Heart right ventricle (tissue), 16 donors: ENCODE measurements around the gene KCNJ3. TPM values are rescaled to one million over a fixed set of nuclear protein-coding genes. Genes with fewer than 3 reads are reported as not detected.

ENCODE experiments used
- ATAC-seq, 8 donors: fragments of 200-7000 bp; cut with Tn5 transposase; one replicate each; pipeline ENCODE4 v1.9.1; 2020; ENCODE audit warnings: mild to moderate bottlenecking in 8 of 8, moderate library complexity in 8 of 8, moderate number of reproducible peaks in 1 of 8
- DNase-seq, 2 donors: peaks; one replicate each; pipeline ENCODE4 v3.0.0-alpha.2; 2020
- H3K27ac ChIP-seq, 10 donors: fragments of 200-600 bp; sonication (generic) in 2 of 10; one replicate each; pipeline versions ENCODE4 v1.5.0 to v1.8.0; 2020 to 2022; ENCODE audit warnings: mild to moderate bottlenecking in 3 of 10
- H3K27me3 ChIP-seq, 7 donors: fragments of 200-600 bp; one replicate each; pipeline ENCODE4 v1.8.0; 2021 to 2022; ENCODE audit warnings: mild to moderate bottlenecking in 2 of 7
- H3K36me3 ChIP-seq, 9 donors: fragments of 200-600 bp; sonication (generic) in 1 of 9; one replicate each; pipeline versions ENCODE4 v1.5.0 to v1.8.0; 2020 to 2022; ENCODE audit warnings: mild to moderate bottlenecking in 2 of 9
- H3K4me1 ChIP-seq, 9 donors: fragments of 200-600 bp; sonication (generic) in 1 of 9; one replicate each; pipeline versions ENCODE4 v1.5.0 to v1.8.0; 2020 to 2022; ENCODE audit warnings: mild to moderate bottlenecking in 4 of 9
- H3K4me3 ChIP-seq, 10 donors: fragments of 200-600 bp; sonication (generic) in 2 of 10; one replicate each; pipeline versions ENCODE4 v1.5.0 to v1.8.0; 2020 to 2022; ENCODE audit warnings: mild to moderate bottlenecking in 7 of 10, moderate library complexity in 2 of 10
- H3K9me3 ChIP-seq, 11 donors: fragments of 200-600 bp in 10 of 11; sonication (generic) in 2 of 11; one replicate each; pipeline versions ENCODE4 v1.5.0 to v1.8.0; 2013 to 2022; ENCODE audit warnings: mild to moderate bottlenecking in 2 of 11, control low read depth in 1 of 11, moderate library complexity in 1 of 11
- WGBS, 2 donors: extraction: QIAGEN DNeasy Blood & Tissue Kit; methylation state at CpG; one replicate each; pipeline ENCODE4 v1.1.7; 2013; ENCODE audit warnings: inconsistent platforms in 1 of 2; 5-methylcytosine and 5-hydroxymethylcytosine counted together
- intact Hi-C, 10 donors: fragments of 100-400 bp; cut with DNase I; formaldehyde crosslinking; loops; one replicate each; pipeline versions ENCODE4 v1.11.1 to v1.14.2; 2022
- polyA plus RNA-seq, 2 donors: library from polyadenylated mRNA; stranded (reverse); fragments of 200-250 nt; gene quantifications; one replicate each; pipeline ENCODE4 v1.2.3, GENCODE V29; 2013
- total RNA-seq, 10 donors: library from RNA; stranded (reverse); fragmentation: NEBNext Ultra II Directional in 3 of 10; extraction: Animal tissue kit (Norgen Biotek cat#: 25700) in 3 of 10; gene quantifications; one replicate each; pipeline versions ENCODE4 v1.2.1 to v1.2.4, GENCODE V29; 2021 to 2023
- TF ChIP-seq, protein P1 (sequence below), 9 donors: fragments of 200-600 bp; sonication (generic) in 2 of 9; IDR thresholded peaks; one replicate each; pipeline versions ENCODE4 v1.5.0 to v1.8.0; 2021 to 2022; ENCODE audit warnings: antibody characterized with exemption in 9 of 9, mild to moderate bottlenecking in 5 of 9, moderate library complexity in 1 of 9
- donor health status: Arrhythmogenic right ventricular cardiomyopathy.
- donor health status: ischemic (EF 13 %, LVEDD 7.1; RV severe dilation, severe dysfunction).
- donor health status: healthy with polysubstance abuse.
- donor health status: DM: no; HTN: yes; CAD: no.
- donor health status: DM: no; HTN: no; CAD: no.
- donor health status: ischemic (EF 25% LVEDD 6.9; RV normal size, moderate dysfunction).
- donor health status: ischemic (EF 25% LVEDD 5.7; RV mildly dilated, moderate dysfunction).
- donor health status: healthy.
- donor health status: DM: yes; HTN: yes; CAD: no.
- donor health status: Ischemic cardiomyopathy.
- donor health status: ischemic (EF 35%, LVEDD 5.7; RV mildly dilated, moderate dysfunction).
- donor health status: nonischemic (EF 11% LVEDD 7.7; RV severe dilation, severe dysfunction).
- donor health status: DM: yes; HTN: yes; CAD: no.
- donor health status: PGD.
- donor health status: ischemic (EF 29% LVEDD 5.4; RV normal size, mild dysfunction).
- donor health status: nonischemic (EF 23%, LVEDD 6.1; RV moderate dilation, normal function).

The KCNJ3 gene
- total and polyA plus RNA-seq, 12 donors: 0.01 to 4.7 (median 1.5) TPM

DNA sequence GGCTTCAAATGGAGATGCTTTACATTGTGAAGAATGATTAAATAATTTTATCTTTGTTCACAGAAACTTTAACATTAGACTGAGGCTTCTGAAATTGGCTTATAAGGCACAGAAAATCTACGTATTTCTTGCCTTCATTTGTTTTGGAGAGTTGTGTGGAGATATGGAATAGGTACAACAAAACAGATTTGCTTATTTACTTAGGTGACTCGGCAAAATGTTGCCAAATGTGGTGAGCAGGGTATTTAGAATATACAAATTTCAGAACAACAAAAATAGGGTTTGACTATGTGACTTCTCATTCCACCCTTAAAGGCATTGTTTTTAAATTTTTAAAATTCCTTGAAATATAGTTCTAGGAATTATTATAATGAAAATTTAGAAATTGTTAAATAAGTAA, 134.2 kb downstream of the KCNJ3 start:
- 77 to 89% methylated on average over 2 of the region's 2 CpGs for WGBS, 2 donors
- Histone ChIP-seq H3K36me3 (no peaks in the 10 kb centered on the region), H3K4me3 (no peak overlapping the region), H3K9me3 (no peaks in the 10 kb centered on the region), H3K4me1 (no peaks in the 10 kb centered on the region), H3K27ac (no peak overlapping the region), H3K27me3 (no peaks in the 10 kb centered on the region)
- TF ChIP-seq, protein P1, sequence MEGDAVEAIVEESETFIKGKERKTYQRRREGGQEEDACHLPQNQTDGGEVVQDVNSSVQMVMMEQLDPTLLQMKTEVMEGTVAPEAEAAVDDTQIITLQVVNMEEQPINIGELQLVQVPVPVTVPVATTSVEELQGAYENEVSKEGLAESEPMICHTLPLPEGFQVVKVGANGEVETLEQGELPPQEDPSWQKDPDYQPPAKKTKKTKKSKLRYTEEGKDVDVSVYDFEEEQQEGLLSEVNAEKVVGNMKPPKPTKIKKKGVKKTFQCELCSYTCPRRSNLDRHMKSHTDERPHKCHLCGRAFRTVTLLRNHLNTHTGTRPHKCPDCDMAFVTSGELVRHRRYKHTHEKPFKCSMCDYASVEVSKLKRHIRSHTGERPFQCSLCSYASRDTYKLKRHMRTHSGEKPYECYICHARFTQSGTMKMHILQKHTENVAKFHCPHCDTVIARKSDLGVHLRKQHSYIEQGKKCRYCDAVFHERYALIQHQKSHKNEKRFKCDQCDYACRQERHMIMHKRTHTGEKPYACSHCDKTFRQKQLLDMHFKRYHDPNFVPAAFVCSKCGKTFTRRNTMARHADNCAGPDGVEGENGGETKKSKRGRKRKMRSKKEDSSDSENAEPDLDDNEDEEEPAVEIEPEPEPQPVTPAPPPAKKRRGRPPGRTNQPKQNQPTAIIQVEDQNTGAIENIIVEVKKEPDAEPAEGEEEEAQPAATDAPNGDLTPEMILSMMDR (IDR thresholded peaks at IDR 0.05): no peak
- no peak for ATAC-seq
- intact Hi-C loops: no loop called here
- no peak for DNase-seq

DNA sequence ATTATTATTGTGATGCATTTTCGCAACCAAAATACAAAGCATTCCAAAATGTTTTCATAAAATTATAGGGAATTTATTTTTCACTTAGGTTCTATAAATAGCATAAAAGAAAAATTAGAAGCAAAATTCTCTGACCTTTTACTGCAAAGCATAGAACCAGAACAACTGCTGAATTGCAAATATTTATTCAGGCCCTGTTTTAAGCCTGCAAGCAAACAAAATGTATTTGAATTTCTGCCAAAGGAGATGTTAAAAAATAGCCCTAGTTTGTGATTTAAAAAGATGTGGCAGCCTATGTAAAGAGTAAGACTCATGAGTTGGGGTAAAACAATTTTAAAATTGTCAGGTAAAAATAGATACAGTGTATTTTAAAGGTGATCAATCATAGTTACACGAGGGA, 138.1 kb downstream of the KCNJ3 start:
- WGBS, 2 donors: 88 to 93% methylated on average over 2 of the region's 2 CpGs
- no peak for ATAC-seq

DNA sequence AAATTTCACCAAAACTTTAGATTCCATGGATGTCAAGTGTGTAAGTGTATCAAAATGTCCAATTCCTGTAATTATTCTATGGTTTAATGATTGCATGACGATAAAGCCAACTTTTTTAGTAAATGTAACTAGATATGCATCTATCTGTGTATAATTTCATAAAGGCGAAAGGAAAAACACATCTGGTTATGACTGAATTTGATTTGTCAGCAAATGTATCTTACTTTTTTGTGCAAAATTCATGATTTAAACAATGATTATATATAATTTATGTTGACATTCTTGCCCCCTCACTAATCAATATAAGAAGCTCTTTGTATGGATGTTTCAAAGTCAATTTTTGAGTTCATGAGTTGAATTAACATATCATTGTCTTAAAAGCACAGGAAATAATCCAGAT, 138.5 kb downstream of the KCNJ3 start:
- Histone ChIP-seq H3K4me1 (no peaks in the 10 kb centered on the region), H3K4me3 (no peak overlapping the region), H3K27me3 (no peaks in the 10 kb centered on the region), H3K27ac (no peak overlapping the region), H3K9me3 (peaks cover 0 to 10% (median 0%) of the 10 kb centered on the region in 11 donors), H3K36me3 (no peaks in the 10 kb centered on the region)
- DNase-seq: no peak
- TF ChIP-seq, protein P1 (IDR thresholded peaks at IDR 0.05): no peak
- ATAC-seq: no peak
- WGBS, 2 donors: 91 to 92% methylated on average over 2 of the region's 2 CpGs
- intact Hi-C loops: no loop called here

More for the DNA sequence above, 138.1 kb downstream of the KCNJ3 start:
- intact Hi-C loops: no loop called here
- Histone ChIP-seq H3K4me1 (no peaks in the 10 kb centered on the region), H3K36me3 (no peaks in the 10 kb centered on the region), H3K9me3 (peaks cover 0 to 10% (median 0%) of the 10 kb centered on the region in 11 donors), H3K27ac (no peak overlapping the region), H3K27me3 (no peaks in the 10 kb centered on the region), H3K4me3 (no peak overlapping the region)
- TF ChIP-seq, protein P1 (IDR thresholded peaks at IDR 0.05): no peak
- DNase-seq: no peak

DNA sequence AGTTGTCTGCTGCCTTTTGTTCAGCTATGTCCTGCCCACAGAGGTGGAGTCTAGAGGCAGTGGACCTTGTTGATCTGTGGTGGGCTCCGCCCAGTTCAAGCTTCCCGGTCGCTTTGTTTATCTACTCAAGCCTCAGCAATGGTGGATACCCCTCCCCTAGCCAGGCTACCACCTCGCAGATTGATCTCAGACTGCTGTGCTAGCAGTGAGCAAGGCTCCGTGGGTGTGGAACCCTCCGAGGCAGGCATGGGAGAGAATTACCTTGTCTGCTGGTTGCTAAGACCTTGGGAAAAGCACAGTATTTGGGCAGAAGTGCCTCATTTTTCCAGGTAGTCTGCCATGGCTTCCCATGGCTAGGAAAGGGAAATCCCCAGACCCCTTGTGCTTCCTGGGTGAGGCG, 146.0 kb downstream of the KCNJ3 start:
- H3K27me3 ChIP-seq: no peaks in the 10 kb centered on the region
- no peak overlapping the region for H3K4me3 ChIP-seq
- WGBS, 2 donors: 84 to 85% methylated on average over 7 of the region's 7 CpGs
- no peaks in the 10 kb centered on the region for H3K36me3 ChIP-seq
- DNase-seq (no peak), ATAC-seq (no peak)
- H3K27ac ChIP-seq: no peak overlapping the region
- intact Hi-C loops: no loop called here
- H3K4me1 ChIP-seq: no peaks in the 10 kb centered on the region
- peaks cover 0 to 12% (median 0%) of the 10 kb centered on the region in 11 donors for H3K9me3 ChIP-seq
- TF ChIP-seq, protein P1 (IDR thresholded peaks at IDR 0.05): no peak
